Upper lobe of left lung (tissue), 4 donors: Measurements from ENCODE around the gene TMPRSS2.

Experiments used
- CTCF ChIP-seq, 6 experiments: fragments of 450-650 bp in 4 of 6; fragments of 200-600 bp in 2 of 6; sonication (generic) in 2 of 6; IDR thresholded peaks; one replicate each; pipeline ENCODE4 v1.5.1; 2016 to 2019; ENCODE audit warnings: antibody characterized with exemption in 6 of 6
- EP300 ChIP-seq, 4 donors: sonication (generic); formaldehyde crosslinking; IDR thresholded peaks; one replicate each; pipeline ENCODE4 v1.5.1; 2017; ENCODE audit warnings: antibody characterized with exemption in 4 of 4, control low read depth in 2 of 4
- POLR2A ChIP-seq, 4 donors: fragments of 450-650 bp; IDR thresholded peaks; one replicate each; pipeline ENCODE4 v1.5.1; 2016 to 2017; ENCODE audit warnings: antibody characterized with exemption in 4 of 4, mild to moderate bottlenecking in 2 of 4

GRCh38 chr21:41529769-41530168 is 21.8 kb upstream of the TMPRSS2 start:
- no peak for TF ChIP-seq POLR2A (IDR thresholded peaks at IDR 0.05)
- no peak for TF ChIP-seq CTCF (IDR thresholded peaks at IDR 0.05)
- no peak for TF ChIP-seq EP300 (IDR thresholded peaks at IDR 0.05)
